ENCODE measurements around the gene ICA1. TPM values are rescaled to one million over a fixed set of nuclear protein-coding genes. Genes with fewer than 3 reads are reported as not detected.
"Not testable (repeated sequence)": the region's sequence is repeated elsewhere in the genome, so short reads cannot be mapped to it uniquely, and the experiment has no call there.

Gene ICA1
- total RNA-seq, 4 donors from 2014 or later, result 21.0 to 43.3 (median 26.6) TPM

- Histone ChIP-seq H3K9me3 (no peaks in the 10 kb centered on the region), H3K36me3 (no peaks in the 10 kb centered on the region), H3K4me3 (replicated peaks in 1 of 3) (no peak overlapping the region), H3K4me1 (no peaks in the 10 kb centered on the region), H3K27me3 (no peaks in the 10 kb centered on the region), H3K27ac (no peak overlapping the region)
- intact Hi-C loops (cut with DNase I), result no loop called here
- no peak for DNase-seq
- TF ChIP-seq POLR2A (IDR thresholded peaks at IDR 0.05) (no peak), CTCF (IDR thresholded peaks at IDR 0.05) (no peak)
- WGBS, 2 donors, result 93 to 96% methylated on average over 1 of the region's 1 CpG
Observed at GRCh38 chr7:8250547-8250946, 11.4 kb downstream of the ICA1 start.

- no peaks in the 10 kb centered on the region for H3K36me3 ChIP-seq
Observed at GRCh38 chr7:8249121-8249520, 12.8 kb downstream of the ICA1 start.

GRCh38 chr7:8246020-8246419 is 15.9 kb downstream of the ICA1 start:
- H3K4me1 ChIP-seq, result no peaks in the 10 kb centered on the region
- 92 to 98% methylated on average over 2 of the region's 2 CpGs for WGBS, 2 donors
- no peaks in the 10 kb centered on the region for H3K9me3 ChIP-seq
- intact Hi-C loops (cut with DNase I), result no loop called here
- H3K27ac ChIP-seq, result no peak overlapping the region
- TF ChIP-seq POLR2A (IDR thresholded peaks at IDR 0.05) (no peak), CTCF (IDR thresholded peaks at IDR 0.05) (no peak)
- no peak for DNase-seq
- no peaks in the 10 kb centered on the region for H3K36me3 ChIP-seq
- no peaks in the 10 kb centered on the region for H3K27me3 ChIP-seq
- no peak overlapping the region for H3K4me3 ChIP-seq (replicated peaks in 1 of 3)

More at GRCh38 chr7:8249121-8249520, 12.8 kb downstream of the ICA1 start:
- H3K4me3 ChIP-seq (replicated peaks in 1 of 3), result no peak overlapping the region
- WGBS, 2 donors, result 76 to 90% methylated on average over 4 of the region's 4 CpGs
- TF ChIP-seq CTCF (IDR thresholded peaks at IDR 0.05) (no peak), POLR2A (IDR thresholded peaks at IDR 0.05) (no peak)
- H3K9me3 ChIP-seq, result no peaks in the 10 kb centered on the region
- H3K4me1 ChIP-seq, result no peaks in the 10 kb centered on the region
- H3K27me3 ChIP-seq, result no peaks in the 10 kb centered on the region
- no peak for DNase-seq
- intact Hi-C loops (cut with DNase I), result no loop called here
- no peak overlapping the region for H3K27ac ChIP-seq

GRCh38 chr7:8245032-8245431 is 16.9 kb downstream of the ICA1 start:
- intact Hi-C loops (cut with DNase I); DNase-seq; H3K27ac ChIP-seq; H3K4me3 ChIP-seq (replicated peaks in 1 of 3); H3K4me1 ChIP-seq; H3K36me3 ChIP-seq; H3K27me3 ChIP-seq; H3K9me3 ChIP-seq: not testable (repeated sequence)
- 88 to 95% methylated on average over 5 of the region's 5 CpGs for WGBS, 2 donors

- H3K27me3 ChIP-seq; H3K4me1 ChIP-seq; H3K4me3 ChIP-seq (replicated peaks in 1 of 3); H3K36me3 ChIP-seq; DNase-seq; intact Hi-C loops (cut with DNase I); H3K9me3 ChIP-seq; H3K27ac ChIP-seq: not testable (repeated sequence)
- 76 to 93% methylated on average over 5 of the region's 5 CpGs for WGBS, 2 donors
Observed at GRCh38 chr7:8243059-8243458, 18.9 kb downstream of the ICA1 start.

GRCh38 chr7:8239702-8240362 is 22.1 kb downstream of the ICA1 start:
- H3K4me1 ChIP-seq; H3K27me3 ChIP-seq; H3K27ac ChIP-seq; intact Hi-C loops (cut with DNase I); H3K4me3 ChIP-seq (replicated peaks in 1 of 3); DNase-seq; H3K9me3 ChIP-seq; H3K36me3 ChIP-seq: not testable (repeated sequence)
- 64 to 77% methylated on average over 7 to 10 of the region's 10 CpGs for WGBS, 2 donors

All from thyroid gland (tissue), 4 donors.